ENCODE results near the gene BMERB1. TPM values are rescaled to one million over a fixed set of nuclear protein-coding genes. Genes with fewer than 3 reads are reported as not detected.
A peak's percentile ranks its signal among the peaks of the same experiment; 100 is the strongest.

Gene BMERB1
- total RNA-seq, 1 experiment from 2014 or later, result 64.2 TPM

- no peaks in the 10 kb centered on the region for H3K27me3 ChIP-seq
- no peaks in the 10 kb centered on the region for H3K4me1 ChIP-seq
- no peaks in the 10 kb centered on the region for H3K9me3 ChIP-seq (replicated peaks)
- H3K27ac ChIP-seq, result no peak overlapping the region
- no peaks in the 10 kb centered on the region; the same call in 1 of the 2 replicates for H3K36me3 ChIP-seq
- no peak overlapping the region for H3K4me3 ChIP-seq
- DNase-seq, result no peak
Observed at GRCh38 chr16:15490123-15490711, 55.8 kb downstream of the BMERB1 start.

GRCh38 chr16:15491411-15491810 lies 57.0 kb downstream of the BMERB1 start:
- no peak overlapping the region for H3K27ac ChIP-seq
- no peaks in the 10 kb centered on the region for H3K27me3 ChIP-seq
- no peak for DNase-seq
- H3K4me1 ChIP-seq, result no peaks in the 10 kb centered on the region
- H3K4me3 ChIP-seq, result no peak overlapping the region
- H3K36me3 ChIP-seq, result no peaks in the 10 kb centered on the region; the same call in 1 of the 2 replicates
- no peaks in the 10 kb centered on the region for H3K9me3 ChIP-seq (replicated peaks)

GRCh38 chr16:15492091-15492740 lies 57.8 kb downstream of the BMERB1 start:
- H3K4me1 ChIP-seq, result no peaks in the 10 kb centered on the region
- H3K4me3 ChIP-seq, result no peak overlapping the region
- H3K36me3 ChIP-seq, result no peaks in the 10 kb centered on the region; the same call in 1 of the 2 replicates
- no peak overlapping the region for H3K27ac ChIP-seq
- no peak for DNase-seq
- no peaks in the 10 kb centered on the region for H3K9me3 ChIP-seq (replicated peaks)
- H3K27me3 ChIP-seq, result no peaks in the 10 kb centered on the region

- Histone ChIP-seq H3K4me1 (peaks cover 5% of the 10 kb centered on the region), H3K4me3 (no peak overlapping the region), H3K27me3 (no peaks in the 10 kb centered on the region), H3K9me3 (replicated peaks) (no peaks in the 10 kb centered on the region), H3K36me3 (no peaks in the 10 kb centered on the region), H3K27ac (no peak overlapping the region)
- DNase-seq, result no peak
Observed at GRCh38 chr16:15493466-15494180, 59.2 kb downstream of the BMERB1 start.

- peaks cover 10% of the 10 kb centered on the region for H3K4me1 ChIP-seq
- DNase-seq, result no peak
- no peaks in the 10 kb centered on the region for H3K36me3 ChIP-seq
- no peak overlapping the region for H3K4me3 ChIP-seq
- no peaks in the 10 kb centered on the region for H3K27me3 ChIP-seq
- no peak overlapping the region for H3K27ac ChIP-seq
- no peaks in the 10 kb centered on the region for H3K9me3 ChIP-seq (replicated peaks)
Observed at GRCh38 chr16:15494236-15494635, 59.8 kb downstream of the BMERB1 start.

GRCh38 chr16:15495898-15496297 lies 61.5 kb downstream of the BMERB1 start:
- DNase-seq, result no peak
- Histone ChIP-seq H3K9me3 (replicated peaks) (no peaks in the 10 kb centered on the region), H3K4me1 (peaks cover 10% of the 10 kb centered on the region), H3K27ac (no peak overlapping the region), H3K27me3 (no peaks in the 10 kb centered on the region), H3K4me3 (no peak overlapping the region), H3K36me3 (no peaks in the 10 kb centered on the region)

GRCh38 chr16:15498427-15499175 lies 64.2 kb downstream of the BMERB1 start:
- Histone ChIP-seq H3K4me1 (peaks cover 24% of the 10 kb centered on the region), H3K36me3 (no peaks in the 10 kb centered on the region), H3K27ac (no peak overlapping the region), H3K9me3 (replicated peaks) (no peaks in the 10 kb centered on the region), H3K4me3 (no peak overlapping the region), H3K27me3 (no peaks in the 10 kb centered on the region)
- peak; percentile 12 to 62 for DNase-seq

- Histone ChIP-seq H3K27me3 (no peaks in the 10 kb centered on the region), H3K9me3 (replicated peaks) (no peaks in the 10 kb centered on the region), H3K27ac (peak overlapping the region; percentile 66), H3K4me1 (peaks cover 27% of the 10 kb centered on the region), H3K36me3 (peaks cover 4% of the 10 kb centered on the region; the same call in 1 of the 2 replicates), H3K4me3 (no peak overlapping the region)
- DNase-seq, result peak; percentile 76 to 84
Observed at GRCh38 chr16:15502041-15502725, 67.8 kb downstream of the BMERB1 start.

- no peak for DNase-seq
- Histone ChIP-seq H3K27ac (no peak overlapping the region), H3K4me1 (peaks cover 54% of the 10 kb centered on the region)
Observed at GRCh38 chr16:15506441-15506840, 72.1 kb downstream of the BMERB1 start.

GRCh38 chr16:15507301-15507958 lies 73.0 kb downstream of the BMERB1 start:
- Histone ChIP-seq H3K36me3 (peaks cover 4% of the 10 kb centered on the region; the same call in 1 of the 2 replicates), H3K9me3 (replicated peaks) (no peaks in the 10 kb centered on the region), H3K4me3 (no peak overlapping the region), H3K4me1 (peaks cover 48% of the 10 kb centered on the region), H3K27me3 (no peaks in the 10 kb centered on the region), H3K27ac (no peak overlapping the region)
- DNase-seq, result peak; percentile 15 to 44

More at GRCh38 chr16:15506441-15506840, 72.1 kb downstream of the BMERB1 start:
- no peak overlapping the region for H3K4me3 ChIP-seq
- no peaks in the 10 kb centered on the region for H3K27me3 ChIP-seq
- H3K36me3 ChIP-seq, result peaks cover 4% of the 10 kb centered on the region; the same call in 1 of the 2 replicates
- H3K9me3 ChIP-seq (replicated peaks), result no peaks in the 10 kb centered on the region

GRCh38 chr16:15507959-15508627 lies 73.7 kb downstream of the BMERB1 start:
- Histone ChIP-seq H3K4me1 (peaks cover 42% of the 10 kb centered on the region), H3K36me3 (peaks cover 4% of the 10 kb centered on the region; the same call in 1 of the 2 replicates), H3K9me3 (replicated peaks) (no peaks in the 10 kb centered on the region), H3K27ac (no peak overlapping the region), H3K4me3 (no peak overlapping the region), H3K27me3 (no peaks in the 10 kb centered on the region)
- DNase-seq, result no peak

GRCh38 chr16:15509051-15509592 lies 74.7 kb downstream of the BMERB1 start:
- peaks cover 4% of the 10 kb centered on the region; the same call in 1 of the 2 replicates for H3K36me3 ChIP-seq
- no peaks in the 10 kb centered on the region for H3K9me3 ChIP-seq (replicated peaks)
- no peak overlapping the region for H3K4me3 ChIP-seq
- H3K4me1 ChIP-seq, result peaks cover 42% of the 10 kb centered on the region
- no peaks in the 10 kb centered on the region for H3K27me3 ChIP-seq
- H3K27ac ChIP-seq, result peak overlapping the region; percentile 86
- DNase-seq, result peak; percentile 27 to 65

Measured in SJCRH30 (cell line).